Rectal smooth muscle tissue (tissue), 1 donor: ENCODE measurements around the gene DCDC2B.
"Not testable (repeated sequence)": the region's sequence is repeated elsewhere in the genome, so short reads cannot be mapped to it uniquely, and the experiment has no call there.

Experiments
- H3K27ac ChIP-seq: one replicate; pipeline ENCODE4 v1.7.0; 2013; ENCODE audit warnings: low read depth, low read length, inconsistent platforms
- H3K27me3 ChIP-seq: one replicate; pipeline ENCODE4 v1.7.0; 2013; ENCODE audit warnings: low read length; ENCODE audit not compliant: control insufficient read depth, insufficient read depth
- H3K36me3 ChIP-seq: one replicate; pipeline ENCODE4 v1.7.0; 2013; ENCODE audit warnings: low read length; ENCODE audit not compliant: control insufficient read depth, insufficient read depth
- H3K4me1 ChIP-seq: one replicate; pipeline ENCODE4 v1.7.0; 2013; ENCODE audit warnings: low read length; ENCODE audit not compliant: control insufficient read depth, insufficient read depth
- H3K4me3 ChIP-seq: one replicate; pipeline ENCODE4 v1.7.0; 2013; ENCODE audit warnings: low read length
- H3K9ac ChIP-seq: one replicate; pipeline ENCODE4 v1.7.0; 2013; ENCODE audit warnings: low read length

DCDC2B gene

GRCh38 chr1:32208891-32209328, at the start of gene DCDC2B:
Gene DCDC2B (plus strand): TSS chr1:32209089. CDS start chr1:32209094, 5 bp downstream.
- no peak within 1 kb of the TSS for H3K27ac ChIP-seq
- no peaks in the 10 kb centered on the region for H3K27me3 ChIP-seq
- peaks cover 10% of the 10 kb centered on the region for H3K4me1 ChIP-seq
- H3K4me3 ChIP-seq = no peak within 1 kb of the TSS
- no peaks in the 10 kb centered on the region for H3K36me3 ChIP-seq
- H3K9ac ChIP-seq = no peak within 1 kb of the TSS

GRCh38 chr1:32159189-32159588, 49.7 kb upstream of the DCDC2B start:
- no peaks in the 10 kb centered on the region for H3K27me3 ChIP-seq
- H3K36me3 ChIP-seq = peaks cover 48% of the 10 kb centered on the region
- no peak overlapping the region for H3K27ac ChIP-seq
- no peak overlapping the region for H3K9ac ChIP-seq
- no peak overlapping the region for H3K4me3 ChIP-seq
- H3K4me1 ChIP-seq = no peaks in the 10 kb centered on the region

GRCh38 chr1:32163405-32163804, 45.5 kb upstream of the DCDC2B start:
- Histone ChIP-seq H3K9ac (no peak overlapping the region), H3K4me1 (no peaks in the 10 kb centered on the region), H3K27me3 (no peaks in the 10 kb centered on the region), H3K27ac (no peak overlapping the region), H3K4me3 (no peak overlapping the region), H3K36me3 (peaks cover 38% of the 10 kb centered on the region)

GRCh38 chr1:32165633-32166032, 43.3 kb upstream of the DCDC2B start:
- H3K4me3 ChIP-seq, H3K4me1 ChIP-seq, H3K27me3 ChIP-seq, H3K9ac ChIP-seq, H3K27ac ChIP-seq: not testable (repeated sequence)
- peaks cover 34% of the 10 kb centered on the region for H3K36me3 ChIP-seq

GRCh38 chr1:32170991-32171390, 37.9 kb upstream of the DCDC2B start:
- Histone ChIP-seq H3K27me3 (no peaks in the 10 kb centered on the region), H3K4me1 (no peaks in the 10 kb centered on the region), H3K9ac (no peak overlapping the region), H3K4me3 (no peak overlapping the region), H3K27ac (no peak overlapping the region), H3K36me3 (peaks cover 29% of the 10 kb centered on the region)

- Histone ChIP-seq H3K4me3 (no peak overlapping the region), H3K27ac (no peak overlapping the region), H3K36me3 (peaks cover 20% of the 10 kb centered on the region), H3K27me3 (no peaks in the 10 kb centered on the region), H3K4me1 (no peaks in the 10 kb centered on the region), H3K9ac (no peak overlapping the region)
Observed at GRCh38 chr1:32172621-32173245, 36.2 kb upstream of the DCDC2B start.

GRCh38 chr1:32178380-32179192, 30.3 kb upstream of the DCDC2B start:
- H3K4me3 ChIP-seq = peak overlapping the region; percentile 56
- H3K27ac ChIP-seq = peak overlapping the region; percentile 99
- H3K4me1 ChIP-seq = peaks cover 17% of the 10 kb centered on the region
- H3K27me3 ChIP-seq = no peaks in the 10 kb centered on the region
- H3K36me3 ChIP-seq = peaks cover 7% of the 10 kb centered on the region
- H3K9ac ChIP-seq = peak overlapping the region; percentile 33

- Histone ChIP-seq H3K9ac (peak overlapping the region; percentile 33), H3K27me3 (no peaks in the 10 kb centered on the region), H3K4me1 (peaks cover 17% of the 10 kb centered on the region), H3K36me3 (peaks cover 11% of the 10 kb centered on the region), H3K4me3 (peak overlapping the region; percentile 56), H3K27ac (peak overlapping the region; percentile 99)
Observed at GRCh38 chr1:32179193-32179442, 29.8 kb upstream of the DCDC2B start.

- Histone ChIP-seq H3K27ac (peak within 1 kb of the TSS; percentile 99), H3K9ac (peak within 1 kb of the TSS; percentile 42), H3K27me3 (no peaks in the 10 kb centered on the region), H3K36me3 (peaks cover 14% of the 10 kb centered on the region), H3K4me3 (peak within 1 kb of the TSS; percentile 56), H3K4me1 (peaks cover 17% of the 10 kb centered on the region)
Observed at GRCh38 chr1:32179443-32180185, 29.3 kb upstream of the DCDC2B start, which contains the start of gene TXLNA. Gene TXLNA (plus strand): TSS chr1:32179675. CDS start chr1:32180346, 671 bp downstream.

GRCh38 chr1:32180186-32181060, 28.5 kb upstream of the DCDC2B start:
- Histone ChIP-seq H3K27me3 (no peaks in the 10 kb centered on the region), H3K4me3 (peak overlapping the region; percentile 56), H3K27ac (peak overlapping the region; percentile 99), H3K4me1 (peaks cover 17% of the 10 kb centered on the region), H3K36me3 (peaks cover 14% of the 10 kb centered on the region), H3K9ac (peak overlapping the region; percentile 42)

- Histone ChIP-seq H3K4me3 (peak overlapping the region; percentile 56), H3K4me1 (peaks cover 17% of the 10 kb centered on the region), H3K27ac (peak overlapping the region; percentile 99), H3K9ac (no peak overlapping the region), H3K27me3 (no peaks in the 10 kb centered on the region), H3K36me3 (peaks cover 15% of the 10 kb centered on the region)
Observed at GRCh38 chr1:32181065-32181464, 27.8 kb upstream of the DCDC2B start.

- H3K4me3 ChIP-seq = peak overlapping the region; percentile 56
- no peak overlapping the region for H3K9ac ChIP-seq
- H3K27ac ChIP-seq = peak overlapping the region; percentile 14
- H3K36me3 ChIP-seq = peaks cover 20% of the 10 kb centered on the region
- H3K27me3 ChIP-seq = no peaks in the 10 kb centered on the region
- peaks cover 17% of the 10 kb centered on the region for H3K4me1 ChIP-seq
Observed at GRCh38 chr1:32181563-32181962, 27.3 kb upstream of the DCDC2B start.
